Neural progenitor cell (in vitro differentiated cells): ENCODE measurements around the gene ZNF346. TPM values are rescaled to one million over a fixed set of nuclear protein-coding genes. Genes with fewer than 3 reads are reported as not detected.

Experiments
- DNase-seq: peaks from one replicate; pipeline ENCODE4 v3.0.0-alpha.2; 2016; ENCODE audit warnings: low spot score
- H2AFZ ChIP-seq: fragments of 200-600 bp; sonication (generic); replicated peaks from 2 replicates; pipeline ENCODE4 v1.6.1; 2016; ENCODE audit warnings: antibody characterized with exemption
- H3F3A ChIP-seq: fragments of 200-600 bp; sonication (generic); 2 replicates; pipeline ENCODE4 v1.6.1; 2016; ENCODE audit warnings: antibody characterized with exemption, low read depth
- H3K27ac ChIP-seq: fragments of 200-600 bp; sonication (generic); 2 replicates; pipeline ENCODE4 v1.5.1; 2016; ENCODE audit warnings: mild to moderate bottlenecking
- H3K27me3 ChIP-seq: fragments of 200-600 bp; sonication (generic); 2 replicates; pipeline ENCODE4 v1.6.1; 2016; ENCODE audit warnings: mild to moderate bottlenecking, moderate library complexity
- H3K36me3 ChIP-seq: fragments of 200-600 bp; sonication (generic); 2 replicates; pipeline ENCODE4 v1.5.1; 2016
- H3K4me1 ChIP-seq: fragments of 200-600 bp; sonication (generic); 2 replicates; pipeline ENCODE4 v1.6.1; 2016; ENCODE audit warnings: mixed run types
- H3K4me2 ChIP-seq: fragments of 200-600 bp; sonication (generic); 2 replicates; pipeline ENCODE4 v1.6.1; 2016
- H3K4me3 ChIP-seq: fragments of 200-600 bp; sonication (generic); 2 replicates; pipeline ENCODE4 v1.5.1; 2016
- H3K79me2 ChIP-seq: fragments of 200-600 bp; sonication (generic); 2 replicates; pipeline ENCODE4 v1.6.1; 2016; ENCODE audit warnings: low read depth
- H3K9ac ChIP-seq: fragments of 200-600 bp; sonication (generic); 2 replicates; pipeline ENCODE4 v1.6.1; 2016
- H3K9me3 ChIP-seq: fragments of 200-600 bp; sonication (generic); 2 replicates; pipeline ENCODE4 v1.5.1; 2016; ENCODE audit warnings: low read depth
- H4K20me1 ChIP-seq: fragments of 200-600 bp; sonication (generic); 2 replicates; pipeline ENCODE4 v1.6.1; 2016; ENCODE audit warnings: low read depth
- H3K27ac Mint-ChIP-seq: 3 replicates; pipeline ENCODE4 v1.8.0; 2021; ENCODE audit warnings: mixed read lengths
- H3K27me3 Mint-ChIP-seq: 2 replicates; pipeline ENCODE4 v1.8.0; 2022; ENCODE audit warnings: low read depth, mild to moderate bottlenecking, inconsistent platforms, moderate library complexity, mixed read lengths; ENCODE audit not compliant: insufficient read depth
- H3K36me3 Mint-ChIP-seq: 3 replicates; pipeline ENCODE4 v1.8.0; 2021; ENCODE audit warnings: mixed read lengths
- H3K4me1 Mint-ChIP-seq: 3 replicates; pipeline ENCODE4 v1.8.0; 2021; ENCODE audit warnings: mixed read lengths
- H3K4me3 Mint-ChIP-seq: 3 replicates; pipeline ENCODE4 v1.8.0; 2021; ENCODE audit warnings: mild to moderate bottlenecking, moderate library complexity, mixed read lengths
- H3K9me3 Mint-ChIP-seq: 3 replicates; pipeline ENCODE4 v1.8.0; 2020; ENCODE audit warnings: mixed read lengths
- EZH2 ChIP-seq: fragments of 200-600 bp; sonication (generic); IDR thresholded peaks from 2 replicates; pipeline ENCODE4 v1.6.1; 2017; ENCODE audit warnings: antibody characterized with exemption, mild to moderate bottlenecking, moderate library complexity
- EZH2phosphoT487 ChIP-seq: fragments of 200-600 bp; sonication (generic); IDR thresholded peaks from 2 replicates; pipeline ENCODE4 v1.6.1; 2017; ENCODE audit warnings: antibody characterized with exemption
- total RNA-seq: library from RNA; depleted of rRNA; stranded (reverse); fragments of >200 nt; gene quantifications from 2 replicates; pipeline ENCODE4 v1.2.3, GENCODE V29; 2015; ENCODE audit warnings: low replicate concordance
- TF ChIP-seq, protein P1 (sequence below): fragments of 200-600 bp; sonication (generic); IDR thresholded peaks from 2 replicates; pipeline ENCODE4 v1.5.1; 2017; ENCODE audit warnings: antibody characterized with exemption, mild to moderate bottlenecking

The ZNF346 gene
- total RNA-seq, 1 donor from 2014 or later: 28.2 TPM

DNA sequence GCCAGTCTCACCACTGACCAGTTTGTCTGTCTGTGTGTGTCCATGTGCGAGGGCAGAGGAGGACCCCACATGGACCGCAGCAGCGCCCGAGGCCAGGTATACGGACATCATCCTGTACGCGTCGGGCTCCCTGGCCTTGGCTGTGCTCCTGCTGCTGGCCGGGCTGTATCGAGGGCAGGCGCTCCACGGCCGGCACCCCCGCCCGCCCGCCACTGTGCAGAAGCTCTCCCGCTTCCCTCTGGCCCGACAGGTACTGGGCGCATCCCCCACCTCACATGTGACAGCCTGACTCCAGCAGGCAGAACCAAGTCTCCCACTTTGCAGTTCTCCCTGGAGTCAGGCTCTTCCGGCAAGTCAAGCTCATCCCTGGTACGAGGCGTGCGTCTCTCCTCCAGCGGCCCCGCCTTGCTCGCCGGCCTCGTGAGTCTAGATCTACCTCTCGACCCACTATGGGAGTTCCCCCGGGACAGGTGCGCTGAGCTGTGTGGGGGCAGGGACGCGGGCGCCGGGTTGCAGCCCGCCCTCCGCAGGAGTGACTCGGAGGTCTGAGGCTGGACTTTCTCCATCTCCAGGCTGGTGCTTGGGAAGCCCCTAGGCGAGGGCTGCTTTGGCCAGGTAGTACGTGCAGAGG lies 70.7 kb downstream of the ZNF346 start:
- no peaks in the 10 kb centered on the region for H3K36me3 ChIP-seq
- no peaks in the 10 kb centered on the region for H3K36me3 Mint-ChIP-seq

DNA sequence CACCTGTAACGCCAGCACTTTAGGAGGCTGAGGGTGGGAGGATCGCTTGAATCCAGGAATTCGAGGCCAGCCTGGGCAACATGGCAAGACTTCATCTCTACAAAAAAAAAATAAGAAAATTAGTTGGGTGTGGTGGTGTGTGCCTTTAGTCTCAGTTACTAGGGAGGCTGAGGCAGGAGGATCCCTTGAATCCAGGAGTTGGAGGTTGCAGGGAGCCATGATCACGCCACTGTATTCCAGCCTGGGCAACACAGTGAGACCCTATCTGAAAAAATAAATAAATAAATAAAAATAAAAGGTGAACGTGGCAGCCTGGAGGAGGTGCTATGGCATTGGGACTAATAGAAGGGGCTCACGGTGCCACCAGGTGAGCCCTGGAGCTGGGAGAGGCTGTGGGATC lies 71.3 kb downstream of the ZNF346 start:
- Histone ChIP-seq H2AFZ (no peak overlapping the region), H4K20me1 (no peaks in the 10 kb centered on the region), H3F3A (no peaks in the 10 kb centered on the region), H3K9ac (no peak overlapping the region), H3K4me3 (no peak overlapping the region), H3K36me3 (no peaks in the 10 kb centered on the region), H3K27me3 (no peaks in the 10 kb centered on the region), H3K4me2 (no peak overlapping the region), H3K9me3 (no peaks in the 10 kb centered on the region), H3K27ac (no peak overlapping the region), H3K79me2 (no peaks in the 10 kb centered on the region), H3K4me1 (peaks cover 14% of the 10 kb centered on the region)
- H3K4me3 Mint-ChIP-seq: no peak overlapping the region
- no peak for TF ChIP-seq EZH2
- TF ChIP-seq, protein P1, sequence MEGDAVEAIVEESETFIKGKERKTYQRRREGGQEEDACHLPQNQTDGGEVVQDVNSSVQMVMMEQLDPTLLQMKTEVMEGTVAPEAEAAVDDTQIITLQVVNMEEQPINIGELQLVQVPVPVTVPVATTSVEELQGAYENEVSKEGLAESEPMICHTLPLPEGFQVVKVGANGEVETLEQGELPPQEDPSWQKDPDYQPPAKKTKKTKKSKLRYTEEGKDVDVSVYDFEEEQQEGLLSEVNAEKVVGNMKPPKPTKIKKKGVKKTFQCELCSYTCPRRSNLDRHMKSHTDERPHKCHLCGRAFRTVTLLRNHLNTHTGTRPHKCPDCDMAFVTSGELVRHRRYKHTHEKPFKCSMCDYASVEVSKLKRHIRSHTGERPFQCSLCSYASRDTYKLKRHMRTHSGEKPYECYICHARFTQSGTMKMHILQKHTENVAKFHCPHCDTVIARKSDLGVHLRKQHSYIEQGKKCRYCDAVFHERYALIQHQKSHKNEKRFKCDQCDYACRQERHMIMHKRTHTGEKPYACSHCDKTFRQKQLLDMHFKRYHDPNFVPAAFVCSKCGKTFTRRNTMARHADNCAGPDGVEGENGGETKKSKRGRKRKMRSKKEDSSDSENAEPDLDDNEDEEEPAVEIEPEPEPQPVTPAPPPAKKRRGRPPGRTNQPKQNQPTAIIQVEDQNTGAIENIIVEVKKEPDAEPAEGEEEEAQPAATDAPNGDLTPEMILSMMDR: no peak
- no peak for TF ChIP-seq EZH2phosphoT487
- no peak for DNase-seq
- H3K27ac Mint-ChIP-seq: no peak overlapping the region
- H3K4me1 Mint-ChIP-seq: peaks cover 24% of the 10 kb centered on the region
- H3K27me3 Mint-ChIP-seq: peaks cover 8% of the 10 kb centered on the region
- no peaks in the 10 kb centered on the region for H3K36me3 Mint-ChIP-seq
- H3K9me3 Mint-ChIP-seq: no peaks in the 10 kb centered on the region

More for the DNA sequence above, 70.7 kb downstream of the ZNF346 start:
- TF ChIP-seq, protein P1: no peak
- no peak for TF ChIP-seq EZH2phosphoT487
- TF ChIP-seq EZH2: no peak
- Mint-ChIP-seq H3K4me1 (peaks cover 23% of the 10 kb centered on the region), H3K27ac (no peak overlapping the region), H3K4me3 (no peak overlapping the region), H3K27me3 (peaks cover 12% of the 10 kb centered on the region), H3K9me3 (no peaks in the 10 kb centered on the region)
- no peaks in the 10 kb centered on the region for H3K9me3 ChIP-seq
- DNase-seq: no peak
- no peaks in the 10 kb centered on the region for H4K20me1 ChIP-seq
- no peaks in the 10 kb centered on the region for H3K27me3 ChIP-seq
- H3K9ac ChIP-seq: no peak overlapping the region
- no peak overlapping the region for H3K4me3 ChIP-seq
- no peaks in the 10 kb centered on the region for H3F3A ChIP-seq
- H3K4me2 ChIP-seq: no peak overlapping the region
- no peak overlapping the region for H3K27ac ChIP-seq
- H2AFZ ChIP-seq: no peak overlapping the region
- H3K79me2 ChIP-seq: no peaks in the 10 kb centered on the region
- H3K4me1 ChIP-seq: peaks cover 10% of the 10 kb centered on the region

DNA sequence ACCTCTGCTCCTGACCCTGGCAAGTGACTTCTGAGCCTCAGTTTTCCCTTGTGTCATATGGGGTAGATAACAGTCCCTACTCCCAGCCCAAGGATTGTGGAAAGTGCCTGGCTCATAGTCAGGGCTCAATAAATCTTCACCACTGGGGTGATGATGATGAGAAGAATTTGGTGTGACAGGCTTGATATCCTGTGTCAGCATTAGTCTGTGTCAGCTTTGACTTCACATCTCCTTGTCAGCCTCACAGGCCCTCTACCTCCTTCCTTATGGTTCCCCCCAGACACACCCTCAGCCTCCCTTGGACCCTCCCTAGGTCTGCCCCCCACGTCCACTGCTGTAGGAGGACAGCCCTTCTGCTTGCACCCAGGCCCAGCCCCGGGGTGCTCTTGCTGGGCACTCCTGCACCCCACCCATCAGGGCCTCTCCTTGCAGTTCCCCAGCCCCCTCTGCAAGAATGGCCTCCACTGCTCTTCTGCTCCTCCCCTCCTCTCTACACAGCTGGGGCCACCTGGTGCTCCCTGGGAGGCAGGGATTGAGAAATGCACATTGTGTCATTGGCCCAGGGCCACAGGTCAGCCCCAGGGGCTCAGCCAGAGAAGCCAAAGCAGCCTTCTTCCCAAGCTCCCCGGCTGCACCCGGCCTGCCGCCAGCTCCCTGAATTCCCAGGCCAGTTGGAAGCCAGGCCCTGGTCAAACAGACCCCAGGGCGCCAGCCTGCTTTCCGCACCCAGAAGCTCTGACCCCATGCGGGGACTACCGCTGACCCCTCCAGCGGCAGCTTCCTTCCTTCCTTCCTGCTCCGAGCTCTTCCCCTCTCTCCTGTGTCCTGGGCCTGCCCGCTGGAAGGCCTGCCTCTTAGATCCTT lies 72.0 kb downstream of the ZNF346 start:
- Histone ChIP-seq H3K4me1 (peaks cover 20% of the 10 kb centered on the region), H3K4me2 (peak overlapping the region; percentile 47), H3K36me3 (no peaks in the 10 kb centered on the region), H3K9me3 (no peaks in the 10 kb centered on the region), H3K27me3 (no peaks in the 10 kb centered on the region), H3K4me3 (no peak overlapping the region), H3K27ac (peak overlapping the region; percentile 76), H4K20me1 (no peaks in the 10 kb centered on the region), H3K79me2 (no peaks in the 10 kb centered on the region), H3F3A (no peaks in the 10 kb centered on the region), H2AFZ (no peak overlapping the region), H3K9ac (peak overlapping the region; percentile 39)
- peak overlapping the region; percentile 88 for H3K27ac Mint-ChIP-seq
- H3K9me3 Mint-ChIP-seq: no peaks in the 10 kb centered on the region
- H3K36me3 Mint-ChIP-seq: no peaks in the 10 kb centered on the region
- peaks cover 12% of the 10 kb centered on the region for H3K27me3 Mint-ChIP-seq
- H3K4me3 Mint-ChIP-seq: no peak overlapping the region
- DNase-seq: peak; percentile 49
- H3K4me1 Mint-ChIP-seq: peaks cover 24% of the 10 kb centered on the region
- TF ChIP-seq EZH2 (no peak), EZH2phosphoT487 (no peak)
- TF ChIP-seq, protein P1: no peak
